Caco-2 (cell line): ENCODE data around the gene CARHSP1. TPM values are rescaled to one million over a fixed set of nuclear protein-coding genes. Genes with fewer than 3 reads are reported as not detected.
A peak's percentile ranks its signal among the peaks of the same experiment; 100 is the strongest.

Source experiments
- BruUV-seq: library from RNA; stranded (reverse); fragments of 400-500 nt; replicated peaks from 2 replicates; lab custom pipeline; 2021; lab: Mats Ljungman, UMichigan
- CTCF ChIA-PET: fragments of 300-600 bp; sonication (Branson Sonifier 250); formaldehyde crosslinking; loops from one replicate; lab custom pipeline; 2022; ENCODE audit warnings: antibody characterized with exemption; lab: Charles Lee
- POLR2A ChIA-PET: fragments of 300-600 bp; sonication (Branson Sonifier 250); formaldehyde crosslinking; loops from one replicate; lab custom pipeline; 2022; ENCODE audit warnings: antibody characterized with exemption; lab: Charles Lee
- DNase-seq, 2 experiments: peaks; one replicate each; pipeline versions ENCODE4 v3.0.0 to v3.0.0-alpha.2; 2020 to 2022
- H3K27me3 ChIP-seq: replicated peaks from 2 replicates; pipeline ENCODE4 v1.6.0; 2011; ENCODE audit warnings: low read length; ENCODE audit not compliant: control insufficient read depth, insufficient read depth
- H3K36me3 ChIP-seq: 2 replicates; pipeline ENCODE4 v1.5.1; 2011; ENCODE audit warnings: low read length; ENCODE audit not compliant: control insufficient read depth, insufficient read depth
- H3K4me1 ChIP-seq: fragments of 250-450 bp; sonication (Bioruptor Pico); 2 replicates; pipeline ENCODE4 v1.5.1; 2020; ENCODE audit warnings: mild to moderate bottlenecking
- H3K4me3 ChIP-seq: 2 replicates; pipeline ENCODE4 v1.5.1; 2011; ENCODE audit warnings: low read depth, mild to moderate bottlenecking, control low read depth, low read length
- H3K9me3 ChIP-seq: fragments of 250-450 bp; sonication (Bioruptor Pico); 2 replicates; pipeline ENCODE4 v1.5.1; 2020; ENCODE audit warnings: mild to moderate bottlenecking, moderate library complexity
- H3K27ac Mint-ChIP-seq: one replicate; pipeline ENCODE4 v1.8.0; 2022; ENCODE audit warnings: mixed read lengths; ENCODE audit not compliant: unreplicated experiment
- H3K27me3 Mint-ChIP-seq: one replicate; pipeline ENCODE4 v1.8.0; 2022; ENCODE audit warnings: mixed read lengths; ENCODE audit not compliant: insufficient read depth, unreplicated experiment
- H3K36me3 Mint-ChIP-seq: one replicate; pipeline ENCODE4 v1.8.0; 2022; ENCODE audit warnings: mild to moderate bottlenecking, mixed read lengths; ENCODE audit not compliant: insufficient read depth, unreplicated experiment
- H3K4me1 Mint-ChIP-seq: one replicate; pipeline ENCODE4 v1.8.0; 2022; ENCODE audit warnings: low read depth, mixed read lengths; ENCODE audit not compliant: unreplicated experiment
- H3K4me3 Mint-ChIP-seq: one replicate; pipeline ENCODE4 v1.8.0; 2022; ENCODE audit warnings: mild to moderate bottlenecking, moderate library complexity, mixed read lengths; ENCODE audit not compliant: unreplicated experiment
- H3K9me3 Mint-ChIP-seq: one replicate; pipeline ENCODE4 v1.8.0; 2022; ENCODE audit warnings: mixed read lengths; ENCODE audit not compliant: unreplicated experiment
- intact Hi-C: fragments of 100-400 bp; cut with micrococcal nuclease; formaldehyde crosslinking; loops from one replicate; pipeline ENCODE4 v1.10.0; 2022; ENCODE audit not compliant: unreplicated experiment
- total RNA-seq: library from RNA; stranded (reverse); gene quantifications from 2 replicates; pipeline ENCODE4 v1.2.3, GENCODE V29; 2022
- TF ChIP-seq, protein P1 (sequence below), 2 experiments: fragments of 200-600 bp in 1 of 2; IDR thresholded peaks; 1 replicate in 1 of 2; 2 replicates in 1 of 2; pipeline versions ENCODE4 v1.5.1 to v1.8.0; 2011 to 2022; ENCODE audit warnings: antibody characterized with exemption in 1 of 2, control low read depth in 1 of 2, inconsistent platforms in 1 of 2, low read depth in 1 of 2, low read length in 1 of 2, mild to moderate bottlenecking in 1 of 2, moderate library complexity in 1 of 2; ENCODE audit not compliant: insufficient read depth in 1 of 2, severe bottlenecking in 1 of 2, unreplicated experiment in 1 of 2

The CARHSP1 gene
- total RNA-seq, 1 experiment from 2014 or later: 103 TPM

DNA sequence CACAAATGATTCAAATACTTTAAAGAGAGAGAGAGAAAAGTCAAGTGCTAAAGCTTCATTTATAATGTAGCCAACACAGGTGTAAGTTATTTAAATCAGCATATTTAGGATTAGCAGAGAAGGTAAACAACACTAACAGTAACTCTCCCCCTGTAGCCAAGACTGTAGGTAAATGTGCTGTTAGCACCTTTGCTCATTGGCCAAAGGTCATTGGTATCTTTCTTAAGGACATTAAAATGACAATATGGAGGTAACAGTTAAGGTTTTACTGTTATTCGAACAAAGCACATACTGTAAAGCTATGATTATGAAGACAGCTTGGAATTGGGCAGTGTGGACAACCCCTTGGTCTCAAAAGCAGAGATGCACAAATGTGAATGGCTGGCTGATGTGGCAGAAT is 42.0 kb upstream of the CARHSP1 start:
- CTCF ChIA-PET: interaction anchor here (1.3 to 2.8 kb wide), 4 partner anchors 9 to 98 kb away, joined by 3 to 13 read pairs (median 6); no protein-coding TSS in a partner anchor
- Histone ChIP-seq H3K27me3 (no peaks in the 10 kb centered on the region), H3K9me3 (no peaks in the 10 kb centered on the region), H3K4me3 (no peak overlapping the region), H3K4me1 (peaks cover 35% of the 10 kb centered on the region), H3K36me3 (peaks cover 2% of the 10 kb centered on the region; the same call in 1 of the 2 replicates)
- H3K9me3 Mint-ChIP-seq: no peaks in the 10 kb centered on the region
- intact Hi-C loops: no loop called here
- H3K27me3 Mint-ChIP-seq: no peaks in the 10 kb centered on the region
- no TSS peak for BruUV-seq
- DNase-seq: no peak
- POLR2A ChIA-PET: interaction anchor here (1.0 kb wide), 1 partner anchor 42 kb away, joined by 4 read pairs; the partner anchor contains the start of gene CARHSP1
- TF ChIP-seq, protein P1, sequence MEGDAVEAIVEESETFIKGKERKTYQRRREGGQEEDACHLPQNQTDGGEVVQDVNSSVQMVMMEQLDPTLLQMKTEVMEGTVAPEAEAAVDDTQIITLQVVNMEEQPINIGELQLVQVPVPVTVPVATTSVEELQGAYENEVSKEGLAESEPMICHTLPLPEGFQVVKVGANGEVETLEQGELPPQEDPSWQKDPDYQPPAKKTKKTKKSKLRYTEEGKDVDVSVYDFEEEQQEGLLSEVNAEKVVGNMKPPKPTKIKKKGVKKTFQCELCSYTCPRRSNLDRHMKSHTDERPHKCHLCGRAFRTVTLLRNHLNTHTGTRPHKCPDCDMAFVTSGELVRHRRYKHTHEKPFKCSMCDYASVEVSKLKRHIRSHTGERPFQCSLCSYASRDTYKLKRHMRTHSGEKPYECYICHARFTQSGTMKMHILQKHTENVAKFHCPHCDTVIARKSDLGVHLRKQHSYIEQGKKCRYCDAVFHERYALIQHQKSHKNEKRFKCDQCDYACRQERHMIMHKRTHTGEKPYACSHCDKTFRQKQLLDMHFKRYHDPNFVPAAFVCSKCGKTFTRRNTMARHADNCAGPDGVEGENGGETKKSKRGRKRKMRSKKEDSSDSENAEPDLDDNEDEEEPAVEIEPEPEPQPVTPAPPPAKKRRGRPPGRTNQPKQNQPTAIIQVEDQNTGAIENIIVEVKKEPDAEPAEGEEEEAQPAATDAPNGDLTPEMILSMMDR (IDR thresholded peaks at IDR 0.05; ENCODE audit: insufficient read depth in 1 of 2, low read depth in 1 of 2, low read length in 1 of 2, severe bottlenecking in 1 of 2, unreplicated experiment in 1 of 2): no peak
- H3K4me1 Mint-ChIP-seq: peaks cover 46% of the 10 kb centered on the region
- H3K4me3 Mint-ChIP-seq: peak overlapping the region; percentile 42
- H3K27ac Mint-ChIP-seq: peak overlapping the region; percentile 81
- peaks cover 75% of the 10 kb centered on the region for H3K36me3 Mint-ChIP-seq

DNA sequence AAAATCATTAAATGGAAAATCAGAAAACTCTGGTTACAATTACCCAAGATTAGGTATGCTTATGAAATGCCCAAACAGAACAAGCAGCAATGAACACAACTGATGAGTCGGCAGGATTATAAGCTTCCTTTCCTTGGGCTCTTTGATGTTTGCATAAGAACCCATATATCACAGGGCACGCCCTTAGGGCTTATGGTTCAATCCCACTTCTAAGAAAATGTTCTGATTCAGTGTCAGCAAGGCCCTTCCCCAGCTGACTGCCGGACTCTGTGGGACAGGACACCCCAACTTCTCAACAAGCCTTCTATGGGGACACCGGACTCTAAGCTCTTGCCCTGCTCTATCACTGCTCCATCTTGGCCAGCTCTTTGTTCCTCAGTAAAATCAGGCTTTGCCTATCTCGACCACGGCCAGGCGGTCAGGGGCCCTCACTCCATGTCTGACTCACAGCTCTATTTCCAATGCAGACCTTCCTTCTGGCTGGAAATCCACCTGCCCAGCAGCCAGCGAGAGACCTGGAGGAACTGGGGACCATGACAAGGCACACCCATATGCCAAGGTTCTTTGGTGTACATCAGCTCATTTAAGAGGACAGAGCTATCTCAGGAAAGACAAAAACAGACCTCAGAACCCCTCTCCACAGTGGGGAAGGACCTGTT is 40.1 kb upstream of the CARHSP1 start:
- intact Hi-C loops: no loop called here
- Histone ChIP-seq H3K9me3 (no peaks in the 10 kb centered on the region), H3K36me3 (peaks cover 3% of the 10 kb centered on the region; the same call in 1 of the 2 replicates), H3K27me3 (no peaks in the 10 kb centered on the region), H3K4me1 (peaks cover 35% of the 10 kb centered on the region), H3K4me3 (no peak overlapping the region)
- CTCF ChIA-PET: interaction anchor here (0.6 to 2.8 kb wide), 3 partner anchors 28 to 1430 kb away, joined by 6 to 13 read pairs (median 11); no protein-coding TSS in a partner anchor
- no TSS peak for BruUV-seq
- POLR2A ChIA-PET: no interaction called here
- Mint-ChIP-seq H3K36me3 (peaks cover 81% of the 10 kb centered on the region), H3K27ac (peak overlapping the region; percentile 37), H3K9me3 (no peaks in the 10 kb centered on the region), H3K27me3 (no peaks in the 10 kb centered on the region), H3K4me3 (no peak overlapping the region), H3K4me1 (peaks cover 46% of the 10 kb centered on the region)
- TF ChIP-seq, protein P1 (IDR thresholded peaks at IDR 0.05; ENCODE audit: insufficient read depth in 1 of 2, low read depth in 1 of 2, low read length in 1 of 2, severe bottlenecking in 1 of 2, unreplicated experiment in 1 of 2): no peak
- peak in 1 of 2 experiments; percentile 13 for DNase-seq

DNA sequence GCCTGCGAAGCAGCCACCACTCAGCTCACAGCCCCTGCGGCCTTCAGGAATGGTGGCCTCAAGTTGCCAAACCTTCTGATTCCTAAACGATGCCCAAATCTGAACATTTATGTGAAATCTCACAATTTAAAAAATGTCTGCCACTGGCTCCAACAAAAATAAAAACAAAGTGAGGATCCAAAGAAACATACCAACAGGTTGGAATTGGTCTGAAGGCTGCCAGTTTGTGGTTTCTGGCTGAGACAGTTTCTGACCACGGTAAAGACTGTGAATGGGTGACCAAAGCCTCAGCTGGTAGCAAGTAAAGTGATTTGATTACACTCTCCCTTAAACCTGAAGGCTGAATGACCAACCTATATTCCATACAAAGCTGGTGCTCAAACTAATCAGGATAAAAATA is 38.3 kb upstream of the CARHSP1 start:
- H3K4me3 Mint-ChIP-seq: no peak overlapping the region
- BruUV-seq: no TSS peak
- TF ChIP-seq, protein P1 (IDR thresholded peaks at IDR 0.05; ENCODE audit: insufficient read depth in 1 of 2, low read depth in 1 of 2, low read length in 1 of 2, severe bottlenecking in 1 of 2, unreplicated experiment in 1 of 2): no peak
- no peaks in the 10 kb centered on the region for H3K27me3 ChIP-seq
- no peak overlapping the region for H3K4me3 ChIP-seq
- ChIA-PET CTCF (interaction anchor here (2.1 kb wide), 1 partner anchor 101 kb away, joined by 8 read pairs; no protein-coding TSS in a partner anchor), POLR2A (no interaction called here)
- no peak for DNase-seq
- no peaks in the 10 kb centered on the region for H3K9me3 Mint-ChIP-seq
- peaks cover 88% of the 10 kb centered on the region for H3K36me3 Mint-ChIP-seq
- H3K4me1 ChIP-seq: peaks cover 26% of the 10 kb centered on the region
- H3K27ac Mint-ChIP-seq: no peak overlapping the region
- peaks cover 5% of the 10 kb centered on the region; the same call in 1 of the 2 replicates for H3K36me3 ChIP-seq
- H3K9me3 ChIP-seq: no peaks in the 10 kb centered on the region
- H3K27me3 Mint-ChIP-seq: no peaks in the 10 kb centered on the region
- intact Hi-C loops: no loop called here
- H3K4me1 Mint-ChIP-seq: peaks cover 31% of the 10 kb centered on the region
